Caco-2 (cell line): ENCODE data around the gene BNIP5. TPM values are rescaled to one million over a fixed set of nuclear protein-coding genes. Genes with fewer than 3 reads are reported as not detected.

Source experiments
- BruUV-seq: library from RNA; stranded (reverse); fragments of 400-500 nt; replicated peaks from 2 replicates; lab custom pipeline; 2021; lab: Mats Ljungman, UMichigan
- CTCF ChIA-PET: fragments of 300-600 bp; sonication (Branson Sonifier 250); formaldehyde crosslinking; loops from one replicate; lab custom pipeline; 2022; ENCODE audit warnings: antibody characterized with exemption; lab: Charles Lee
- POLR2A ChIA-PET: fragments of 300-600 bp; sonication (Branson Sonifier 250); formaldehyde crosslinking; loops from one replicate; lab custom pipeline; 2022; ENCODE audit warnings: antibody characterized with exemption; lab: Charles Lee
- DNase-seq, 2 experiments: peaks; one replicate each; pipeline versions ENCODE4 v3.0.0 to v3.0.0-alpha.2; 2020 to 2022
- H3K27me3 ChIP-seq: replicated peaks from 2 replicates; pipeline ENCODE4 v1.6.0; 2011; ENCODE audit warnings: low read length; ENCODE audit not compliant: control insufficient read depth, insufficient read depth
- H3K36me3 ChIP-seq: 2 replicates; pipeline ENCODE4 v1.5.1; 2011; ENCODE audit warnings: low read length; ENCODE audit not compliant: control insufficient read depth, insufficient read depth
- H3K4me1 ChIP-seq: fragments of 250-450 bp; sonication (Bioruptor Pico); 2 replicates; pipeline ENCODE4 v1.5.1; 2020; ENCODE audit warnings: mild to moderate bottlenecking
- H3K4me3 ChIP-seq: 2 replicates; pipeline ENCODE4 v1.5.1; 2011; ENCODE audit warnings: low read depth, mild to moderate bottlenecking, control low read depth, low read length
- H3K9me3 ChIP-seq: fragments of 250-450 bp; sonication (Bioruptor Pico); 2 replicates; pipeline ENCODE4 v1.5.1; 2020; ENCODE audit warnings: mild to moderate bottlenecking, moderate library complexity
- H3K27ac Mint-ChIP-seq: one replicate; pipeline ENCODE4 v1.8.0; 2022; ENCODE audit warnings: mixed read lengths; ENCODE audit not compliant: unreplicated experiment
- H3K27me3 Mint-ChIP-seq: one replicate; pipeline ENCODE4 v1.8.0; 2022; ENCODE audit warnings: mixed read lengths; ENCODE audit not compliant: insufficient read depth, unreplicated experiment
- H3K36me3 Mint-ChIP-seq: one replicate; pipeline ENCODE4 v1.8.0; 2022; ENCODE audit warnings: mild to moderate bottlenecking, mixed read lengths; ENCODE audit not compliant: insufficient read depth, unreplicated experiment
- H3K4me1 Mint-ChIP-seq: one replicate; pipeline ENCODE4 v1.8.0; 2022; ENCODE audit warnings: low read depth, mixed read lengths; ENCODE audit not compliant: unreplicated experiment
- H3K4me3 Mint-ChIP-seq: one replicate; pipeline ENCODE4 v1.8.0; 2022; ENCODE audit warnings: mild to moderate bottlenecking, moderate library complexity, mixed read lengths; ENCODE audit not compliant: unreplicated experiment
- H3K9me3 Mint-ChIP-seq: one replicate; pipeline ENCODE4 v1.8.0; 2022; ENCODE audit warnings: mixed read lengths; ENCODE audit not compliant: unreplicated experiment
- CTCF ChIP-seq, 2 experiments: fragments of 200-600 bp in 1 of 2; IDR thresholded peaks; 1 replicate in 1 of 2; 2 replicates in 1 of 2; pipeline versions ENCODE4 v1.5.1 to v1.8.0; 2011 to 2022; ENCODE audit warnings: antibody characterized with exemption in 1 of 2, control low read depth in 1 of 2, inconsistent platforms in 1 of 2, low read depth in 1 of 2, low read length in 1 of 2, mild to moderate bottlenecking in 1 of 2, moderate library complexity in 1 of 2; ENCODE audit not compliant: insufficient read depth in 1 of 2, severe bottlenecking in 1 of 2, unreplicated experiment in 1 of 2
- intact Hi-C: fragments of 100-400 bp; cut with micrococcal nuclease; formaldehyde crosslinking; loops from one replicate; pipeline ENCODE4 v1.10.0; 2022; ENCODE audit not compliant: unreplicated experiment
- total RNA-seq: library from RNA; stranded (reverse); gene quantifications from 2 replicates; pipeline ENCODE4 v1.2.3, GENCODE V29; 2022

The BNIP5 gene
- total RNA-seq, 1 experiment from 2014 or later = 0.50 TPM

- ChIA-PET CTCF (interaction anchor here (0.8 to 1.9 kb wide), 5 partner anchors 17 to 32 kb away, joined by 3 to 15 read pairs (median 5); no protein-coding TSS in a partner anchor), POLR2A (interaction anchor here (0.6 to 1.1 kb wide), 3 partner anchors 13 to 27 kb away, joined by 3 read pairs; no protein-coding TSS in a partner anchor)
- no TSS peak for BruUV-seq
- peak overlapping the region; percentile 82 for H3K27ac Mint-ChIP-seq
- no peak for DNase-seq
- peaks cover 21% of the 10 kb centered on the region for H3K4me1 Mint-ChIP-seq
- no peaks in the 10 kb centered on the region for H3K27me3 Mint-ChIP-seq
- Histone ChIP-seq H3K9me3 (no peaks in the 10 kb centered on the region), H3K27me3 (no peaks in the 10 kb centered on the region), H3K36me3 (no peaks in the 10 kb centered on the region), H3K4me1 (peaks cover 31% of the 10 kb centered on the region), H3K4me3 (no peak overlapping the region)
- H3K36me3 Mint-ChIP-seq = no peaks in the 10 kb centered on the region
- H3K9me3 Mint-ChIP-seq = no peaks in the 10 kb centered on the region
- H3K4me3 Mint-ChIP-seq = peak overlapping the region; percentile 74
- no peak for TF ChIP-seq CTCF (IDR thresholded peaks at IDR 0.05; ENCODE audit: insufficient read depth in 1 of 2, low read depth in 1 of 2, low read length in 1 of 2, severe bottlenecking in 1 of 2, unreplicated experiment in 1 of 2)
- intact Hi-C loops = no loop called here
Measured at GRCh38 chr6:36333931-36334725, 2.6 kb downstream of the BNIP5 start.

- no peaks in the 10 kb centered on the region for H3K9me3 Mint-ChIP-seq
- H3K4me1 Mint-ChIP-seq = peaks cover 21% of the 10 kb centered on the region
- no peaks in the 10 kb centered on the region for H3K36me3 Mint-ChIP-seq
- intact Hi-C loops = no loop called here
- CTCF ChIA-PET = no interaction called here
- no peaks in the 10 kb centered on the region for H3K27me3 Mint-ChIP-seq
- H3K27ac Mint-ChIP-seq = no peak overlapping the region
- H3K27me3 ChIP-seq = no peaks in the 10 kb centered on the region
- no peaks in the 10 kb centered on the region for H3K9me3 ChIP-seq
- peaks cover 31% of the 10 kb centered on the region for H3K4me1 ChIP-seq
- H3K36me3 ChIP-seq = no peaks in the 10 kb centered on the region
- no peak for DNase-seq
- no peak overlapping the region for H3K4me3 Mint-ChIP-seq
- no peak overlapping the region for H3K4me3 ChIP-seq
- POLR2A ChIA-PET = no interaction called here
- BruUV-seq = no TSS peak
- TF ChIP-seq CTCF (IDR thresholded peaks at IDR 0.05; ENCODE audit: insufficient read depth in 1 of 2, low read depth in 1 of 2, low read length in 1 of 2, severe bottlenecking in 1 of 2, unreplicated experiment in 1 of 2) = no peak
Measured at GRCh38 chr6:36333171-36333895, 3.4 kb downstream of the BNIP5 start.

- Mint-ChIP-seq H3K4me1 (peaks cover 21% of the 10 kb centered on the region), H3K36me3 (no peaks in the 10 kb centered on the region), H3K27me3 (no peaks in the 10 kb centered on the region), H3K9me3 (no peaks in the 10 kb centered on the region), H3K27ac (no peak overlapping the region), H3K4me3 (no peak overlapping the region)
- Histone ChIP-seq H3K9me3 (no peaks in the 10 kb centered on the region), H3K36me3 (no peaks in the 10 kb centered on the region), H3K4me3 (no peak overlapping the region), H3K4me1 (peaks cover 23% of the 10 kb centered on the region), H3K27me3 (no peaks in the 10 kb centered on the region)
- no TSS peak for BruUV-seq
- DNase-seq = no peak
- CTCF ChIA-PET = no interaction called here
- POLR2A ChIA-PET = no interaction called here
- no peak for TF ChIP-seq CTCF (IDR thresholded peaks at IDR 0.05; ENCODE audit: insufficient read depth in 1 of 2, low read depth in 1 of 2, low read length in 1 of 2, severe bottlenecking in 1 of 2, unreplicated experiment in 1 of 2)
- intact Hi-C loops = no loop called here
Measured at GRCh38 chr6:36331381-36331780, 5.3 kb downstream of the BNIP5 start.
